Fibroblast of villous mesenchyme (primary cell): Measurements from ENCODE around the gene PPFIA2. TPM values are rescaled to one million over a fixed set of nuclear protein-coding genes. Genes with fewer than 3 reads are reported as not detected.

Source experiments
- DNase-seq: peaks from one replicate; pipeline ENCODE4 v3.0.0-alpha.2; 2010; ENCODE audit warnings: low read depth
- H3K4me3 ChIP-seq: 2 replicates; pipeline ENCODE4 v1.5.1; 2011; ENCODE audit warnings: low read depth, mild to moderate bottlenecking, low read length
- total RNA-seq: library from RNA; depleted of rRNA; stranded (reverse); fragments of >200 nt; gene quantifications from 2 replicates; pipeline ENCODE4 v1.2.3, GENCODE V29; 2012
- TF ChIP-seq, protein P1 (sequence below): IDR thresholded peaks from 2 replicates; pipeline ENCODE4 v1.5.1; 2012; ENCODE audit warnings: low read depth, mild to moderate bottlenecking, low read length; ENCODE audit not compliant: insufficient read depth

The PPFIA2 gene
- total RNA-seq, 1 donor, result 4.7 TPM

DNA sequence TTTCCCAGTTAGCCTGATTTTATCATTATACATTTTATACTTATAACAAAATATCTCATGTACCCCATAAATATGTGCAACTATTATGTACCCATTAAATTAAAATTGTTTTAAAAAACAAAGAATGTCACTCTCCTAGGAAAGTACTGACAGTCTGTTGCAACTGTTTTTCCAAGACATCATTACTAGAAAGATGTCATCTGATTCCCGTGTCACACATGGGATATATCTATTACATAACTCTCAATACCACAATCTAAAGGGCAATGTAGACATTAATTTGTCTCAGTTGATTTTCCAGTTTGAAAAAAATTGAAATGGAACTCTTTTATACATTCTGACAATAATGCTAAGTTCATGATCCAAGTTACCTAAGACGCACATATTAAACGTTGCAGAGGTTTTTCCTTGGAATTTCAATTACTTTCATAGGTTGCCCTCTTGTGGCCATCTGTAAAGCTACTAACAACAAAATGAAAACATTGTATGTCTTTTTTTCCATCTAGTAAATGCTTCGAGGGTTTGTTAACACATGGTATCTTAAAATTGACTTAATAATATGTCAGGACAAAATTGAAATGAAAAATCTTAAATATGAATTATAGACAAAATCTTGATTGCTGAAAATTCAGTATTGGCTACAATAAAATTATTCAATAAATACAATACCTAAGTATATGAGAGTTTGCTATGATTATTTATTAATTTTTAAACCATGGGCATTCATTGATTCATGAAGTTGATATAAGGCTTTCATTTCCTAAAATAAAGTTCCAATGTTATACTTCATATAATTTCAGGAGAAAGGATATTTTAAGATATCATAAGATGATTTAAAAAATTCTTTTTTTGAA is 131.6 kb downstream of the PPFIA2 start:
- TF ChIP-seq, protein P1, sequence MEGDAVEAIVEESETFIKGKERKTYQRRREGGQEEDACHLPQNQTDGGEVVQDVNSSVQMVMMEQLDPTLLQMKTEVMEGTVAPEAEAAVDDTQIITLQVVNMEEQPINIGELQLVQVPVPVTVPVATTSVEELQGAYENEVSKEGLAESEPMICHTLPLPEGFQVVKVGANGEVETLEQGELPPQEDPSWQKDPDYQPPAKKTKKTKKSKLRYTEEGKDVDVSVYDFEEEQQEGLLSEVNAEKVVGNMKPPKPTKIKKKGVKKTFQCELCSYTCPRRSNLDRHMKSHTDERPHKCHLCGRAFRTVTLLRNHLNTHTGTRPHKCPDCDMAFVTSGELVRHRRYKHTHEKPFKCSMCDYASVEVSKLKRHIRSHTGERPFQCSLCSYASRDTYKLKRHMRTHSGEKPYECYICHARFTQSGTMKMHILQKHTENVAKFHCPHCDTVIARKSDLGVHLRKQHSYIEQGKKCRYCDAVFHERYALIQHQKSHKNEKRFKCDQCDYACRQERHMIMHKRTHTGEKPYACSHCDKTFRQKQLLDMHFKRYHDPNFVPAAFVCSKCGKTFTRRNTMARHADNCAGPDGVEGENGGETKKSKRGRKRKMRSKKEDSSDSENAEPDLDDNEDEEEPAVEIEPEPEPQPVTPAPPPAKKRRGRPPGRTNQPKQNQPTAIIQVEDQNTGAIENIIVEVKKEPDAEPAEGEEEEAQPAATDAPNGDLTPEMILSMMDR, result peak; percentile 61
- H3K4me3 ChIP-seq, result no peak overlapping the region
- peak; percentile 55 for DNase-seq

DNA sequence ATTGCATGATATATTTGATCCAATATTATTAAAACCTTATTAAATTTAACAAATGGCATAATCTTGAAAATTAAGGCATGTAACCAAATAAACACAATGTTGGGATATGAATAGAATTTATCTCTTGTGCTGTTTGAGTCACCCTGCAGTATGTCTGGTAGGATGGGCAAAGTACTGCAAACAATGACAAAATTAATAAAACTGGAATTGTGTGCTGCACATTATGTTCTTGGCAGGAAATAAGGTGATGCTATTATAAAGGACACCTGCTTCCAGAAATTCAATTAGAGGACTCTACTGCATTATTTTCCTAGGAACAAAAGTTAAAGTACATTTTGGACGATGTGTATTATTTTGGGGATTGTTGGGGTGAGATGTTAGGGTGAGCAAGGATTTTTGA is 132.7 kb downstream of the PPFIA2 start:
- TF ChIP-seq, protein P1, result no peak
- no peak overlapping the region for H3K4me3 ChIP-seq
- no peak for DNase-seq

DNA sequence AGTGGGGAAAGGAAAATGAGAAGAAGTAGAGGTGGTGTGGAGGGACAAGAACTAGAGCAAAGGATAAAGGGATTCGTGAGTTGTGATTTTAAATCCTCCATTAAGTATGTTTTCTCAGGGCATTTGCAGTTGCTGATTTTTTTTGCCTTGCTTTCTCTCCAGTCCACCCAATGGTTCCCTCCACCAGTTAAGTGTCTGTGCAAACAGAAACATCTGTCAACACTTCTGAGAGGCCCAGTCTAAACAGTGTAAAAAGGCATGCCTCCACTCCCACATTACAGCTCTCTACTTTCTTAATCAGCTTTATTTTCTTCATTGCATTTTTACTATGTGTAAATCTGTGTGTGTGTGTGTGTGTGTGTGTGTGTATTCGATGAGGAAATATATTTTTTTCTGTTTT is 141.2 kb downstream of the PPFIA2 start:
- DNase-seq, result peak; percentile 12
- no peak overlapping the region for H3K4me3 ChIP-seq

DNA sequence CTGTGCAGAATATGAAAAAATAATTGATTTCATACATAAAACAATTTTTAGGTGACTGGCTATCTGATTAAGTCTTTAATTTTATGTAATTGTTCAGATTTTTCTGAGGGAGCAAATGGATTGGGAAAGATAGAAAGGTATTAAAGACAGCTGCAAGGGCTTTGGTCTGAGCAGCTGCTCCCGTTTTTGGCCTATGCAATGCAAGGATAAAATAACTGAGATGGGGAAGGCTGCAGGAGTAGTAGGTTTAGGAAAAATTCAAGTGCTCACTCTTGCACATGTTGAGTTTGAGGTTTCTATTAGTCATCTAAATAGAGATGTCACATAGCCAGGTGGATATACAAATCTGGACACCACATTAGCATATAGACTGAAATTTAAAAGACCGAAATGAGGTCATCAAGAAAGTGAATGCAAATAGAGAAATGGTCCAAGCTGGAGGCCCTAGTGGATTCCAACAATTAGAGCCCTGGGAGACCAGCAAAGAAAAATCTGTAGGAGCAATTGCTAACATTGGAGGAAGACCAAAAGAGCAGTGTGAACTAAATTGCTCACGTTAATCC is 144.0 kb downstream of the PPFIA2 start:
- TF ChIP-seq, protein P1, result no peak
- no peak overlapping the region for H3K4me3 ChIP-seq
- no peak for DNase-seq

More for the DNA sequence above, 141.2 kb downstream of the PPFIA2 start:
- TF ChIP-seq, protein P1, result no peak

DNA sequence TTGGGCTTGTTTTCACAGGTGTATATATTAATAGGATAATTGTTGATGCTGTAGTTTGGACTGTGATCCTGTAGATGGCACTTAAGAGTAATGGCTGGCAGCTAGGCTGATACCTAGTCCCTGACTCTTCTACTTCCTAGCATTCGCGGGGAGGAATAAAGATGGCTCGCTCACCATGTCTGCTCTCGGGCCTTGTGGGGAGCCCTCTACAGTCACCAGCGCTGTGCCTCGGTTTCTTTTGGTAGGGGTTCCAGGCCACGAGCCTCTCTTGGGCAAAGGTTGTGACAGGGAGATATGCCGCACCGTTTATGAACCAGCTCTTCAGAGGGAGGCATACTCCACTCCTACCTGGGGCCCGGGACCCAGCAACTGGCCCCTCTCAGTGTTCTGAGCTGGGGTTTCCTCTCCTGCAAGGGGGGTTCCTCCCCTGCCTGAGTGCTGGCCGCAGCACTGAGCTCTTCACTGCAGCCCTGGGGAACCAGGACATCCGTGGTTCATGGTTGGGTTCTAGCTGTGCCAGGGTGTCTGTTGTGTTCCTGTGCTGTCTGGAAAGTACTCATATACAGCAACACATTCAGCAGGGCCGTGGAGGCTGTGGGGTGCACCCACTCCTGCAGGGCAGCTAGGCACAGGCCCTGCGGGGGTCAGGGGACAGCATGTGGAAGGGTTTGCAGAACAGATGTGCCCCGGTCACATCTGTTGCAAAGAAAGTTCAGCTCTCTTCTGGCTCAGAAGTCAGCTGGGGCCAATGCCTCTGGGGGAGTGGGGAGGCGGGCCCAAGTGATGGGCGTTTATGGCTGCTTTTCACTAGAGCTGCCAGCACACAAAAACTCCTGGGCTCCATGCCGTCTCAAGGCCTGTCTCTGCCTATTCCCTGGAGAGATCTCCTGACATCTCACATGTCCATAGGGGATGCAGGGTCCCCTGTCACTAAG is 147.9 kb downstream of the PPFIA2 start:
- no peak overlapping the region for H3K4me3 ChIP-seq
- peak; percentile 1 for DNase-seq
- TF ChIP-seq, protein P1, result peak; percentile 33

DNA sequence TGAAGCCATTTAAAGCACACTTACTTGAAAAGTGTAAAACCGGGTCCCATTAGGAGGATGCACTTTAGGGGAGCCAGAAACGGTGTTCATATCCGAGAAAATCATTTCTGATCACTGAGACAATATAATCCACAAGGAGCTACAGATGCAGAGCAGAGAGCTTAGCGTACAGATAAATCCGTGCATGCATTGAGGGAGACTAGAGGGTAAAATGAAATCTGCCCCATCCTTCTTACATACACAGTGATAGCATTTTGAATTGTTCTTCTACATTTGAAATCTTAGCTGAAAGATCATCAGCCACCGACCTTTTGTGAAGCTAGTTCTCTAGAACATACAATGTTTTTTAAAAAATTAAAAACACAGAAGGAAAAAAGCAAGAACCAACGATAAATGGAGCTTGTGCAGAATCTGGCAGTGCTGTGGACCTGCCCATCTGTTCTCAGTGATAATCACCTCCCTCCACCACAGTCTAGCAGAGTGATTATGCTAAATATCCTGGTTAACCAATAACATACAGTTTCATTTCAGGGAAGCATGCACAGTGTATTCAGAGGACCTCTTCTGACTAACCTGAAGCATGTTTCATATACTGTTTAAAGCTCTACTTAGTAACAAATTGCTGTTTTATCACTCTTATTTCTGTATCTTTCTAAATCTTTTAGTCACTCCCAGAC is 161.1 kb downstream of the PPFIA2 start:
- DNase-seq, result no peak
- no peak overlapping the region for H3K4me3 ChIP-seq
- TF ChIP-seq, protein P1, result no peak
